NCI-H2196 (cell line): Measurements from ENCODE around the gene SDK1.
"Not testable (repeated sequence)": the region's sequence is repeated elsewhere in the genome, so short reads cannot be mapped to it uniquely, and the experiment has no call there.

Source experiments
- DNase-seq: peaks from one replicate; lab custom pipeline; 2025; ENCODE audit not compliant: unreplicated experiment; lab: John Stamatoyannopoulos, UW

SDK1 gene

GRCh38 chr7:3648276-3648675 is 347.2 kb downstream of the SDK1 start:
- DNase-seq: no peak

GRCh38 chr7:3649250-3649649 is 348.2 kb downstream of the SDK1 start:
- DNase-seq: no peak

GRCh38 chr7:3649678-3650440 is 348.8 kb downstream of the SDK1 start:
- no peak for DNase-seq

GRCh38 chr7:3650844-3651243 is 349.8 kb downstream of the SDK1 start:
- DNase-seq: no peak

DNA sequence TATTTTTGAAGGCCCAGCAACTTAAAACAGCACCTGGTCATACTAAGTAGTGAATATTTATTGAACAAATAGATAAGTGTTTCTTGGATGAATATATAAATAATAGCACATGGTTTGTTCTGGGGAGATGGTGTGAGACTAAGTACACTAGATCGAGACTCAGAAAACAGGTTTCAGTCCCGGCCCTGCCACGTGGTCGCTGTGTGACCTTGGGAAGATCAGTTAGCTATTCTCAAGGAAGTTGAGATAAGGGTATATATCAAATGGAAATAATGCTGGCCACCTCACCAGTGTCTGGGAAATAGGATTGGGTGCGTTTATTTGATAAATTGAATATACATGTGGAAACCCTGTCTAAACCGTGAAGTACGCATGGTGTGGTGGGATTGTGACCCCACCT is 354.6 kb downstream of the SDK1 start:
- DNase-seq: no peak

DNA sequence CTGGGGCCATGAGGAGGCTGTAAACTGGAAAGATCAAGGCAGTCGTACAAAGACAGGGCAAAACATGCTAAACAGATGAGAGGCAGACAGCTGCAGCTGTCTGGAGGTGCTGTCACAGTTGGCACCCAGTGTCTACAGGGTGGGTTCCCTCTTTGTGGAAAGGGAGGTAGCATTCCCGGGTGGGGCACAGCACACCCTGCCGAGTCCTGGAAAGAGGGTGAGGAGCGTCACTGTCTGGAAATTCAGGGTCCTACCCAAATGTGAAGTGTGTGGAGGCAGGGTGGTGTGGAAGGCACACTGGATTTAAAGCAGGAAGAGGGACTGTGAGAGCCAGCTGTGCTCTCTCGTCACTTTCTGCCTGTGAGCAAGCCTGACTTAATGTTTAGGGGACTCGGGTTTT is 356.2 kb downstream of the SDK1 start:
- DNase-seq: no peak

GRCh38 chr7:3668743-3669142 is 367.7 kb downstream of the SDK1 start:
- no peak for DNase-seq

GRCh38 chr7:3670898-3671297 is 369.8 kb downstream of the SDK1 start:
- no peak for DNase-seq

- no peak for DNase-seq
Measured at GRCh38 chr7:3673524-3673923, 372.5 kb downstream of the SDK1 start.

DNA sequence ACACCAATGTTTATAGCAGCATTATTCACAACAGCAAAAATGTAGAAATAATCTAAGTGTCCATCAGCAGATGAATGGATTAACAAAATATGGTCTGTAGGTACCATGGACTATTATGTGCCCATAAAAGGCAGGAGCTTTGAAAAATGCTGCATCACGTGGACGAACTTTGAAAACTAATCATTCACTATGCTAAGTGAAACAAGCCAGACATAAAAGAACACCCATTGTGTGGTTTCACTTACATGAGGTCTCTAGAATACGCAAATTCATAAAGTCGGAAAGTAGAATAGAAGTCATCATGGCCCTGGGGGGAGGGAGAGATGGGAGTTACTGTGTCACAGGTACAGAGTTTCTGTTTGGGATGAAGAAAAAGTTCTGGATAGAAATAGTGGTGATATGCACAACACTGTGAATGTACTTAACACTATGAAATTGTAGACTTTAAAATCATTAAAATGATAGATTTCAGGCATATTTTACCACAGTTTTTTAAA is 377.3 kb downstream of the SDK1 start:
- DNase-seq: no peak

- no peak for DNase-seq
Measured at GRCh38 chr7:3682028-3682710, 381.1 kb downstream of the SDK1 start.

GRCh38 chr7:3683546-3684539 is 382.8 kb downstream of the SDK1 start:
- DNase-seq: no peak

- peak; percentile 4 for DNase-seq
Measured at GRCh38 chr7:3688071-3688470, 387.0 kb downstream of the SDK1 start.

GRCh38 chr7:3688842-3689241 is 387.8 kb downstream of the SDK1 start:
- DNase-seq: no peak

- no peak for DNase-seq
Measured at GRCh38 chr7:3691478-3692158, 390.6 kb downstream of the SDK1 start.

GRCh38 chr7:3695602-3696001 is 394.6 kb downstream of the SDK1 start:
- DNase-seq: peak; percentile 9

- DNase-seq: no peak
Measured at GRCh38 chr7:3696113-3696512, 395.1 kb downstream of the SDK1 start.

GRCh38 chr7:3697472-3697871 is 396.4 kb downstream of the SDK1 start:
- no peak for DNase-seq

- no peak for DNase-seq
Measured at GRCh38 chr7:3705258-3705657, 404.2 kb downstream of the SDK1 start.

GRCh38 chr7:3706091-3706490 is 405.0 kb downstream of the SDK1 start:
- not testable (repeated sequence) for DNase-seq

DNA sequence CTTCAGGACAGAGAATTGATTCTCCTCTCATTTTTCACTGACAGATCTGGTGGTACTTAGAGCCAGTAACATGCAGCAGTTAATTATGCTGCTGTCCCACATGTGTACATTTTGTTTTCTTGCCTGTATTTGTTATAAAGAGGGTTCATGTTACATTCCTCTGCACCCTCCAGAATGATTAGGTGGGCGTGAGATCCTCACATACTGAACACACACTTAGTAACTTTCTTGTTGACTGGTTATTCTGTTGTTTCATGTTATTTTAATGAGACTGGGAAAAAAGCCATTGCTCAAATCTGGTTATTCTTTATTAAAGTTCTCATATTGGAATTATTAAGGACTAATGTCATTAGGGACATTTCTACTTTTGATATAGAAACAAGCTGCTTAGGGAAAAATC is 409.1 kb downstream of the SDK1 start:
- no peak for DNase-seq
